ENCODE measurements around the gene NOXO1.

DNA sequence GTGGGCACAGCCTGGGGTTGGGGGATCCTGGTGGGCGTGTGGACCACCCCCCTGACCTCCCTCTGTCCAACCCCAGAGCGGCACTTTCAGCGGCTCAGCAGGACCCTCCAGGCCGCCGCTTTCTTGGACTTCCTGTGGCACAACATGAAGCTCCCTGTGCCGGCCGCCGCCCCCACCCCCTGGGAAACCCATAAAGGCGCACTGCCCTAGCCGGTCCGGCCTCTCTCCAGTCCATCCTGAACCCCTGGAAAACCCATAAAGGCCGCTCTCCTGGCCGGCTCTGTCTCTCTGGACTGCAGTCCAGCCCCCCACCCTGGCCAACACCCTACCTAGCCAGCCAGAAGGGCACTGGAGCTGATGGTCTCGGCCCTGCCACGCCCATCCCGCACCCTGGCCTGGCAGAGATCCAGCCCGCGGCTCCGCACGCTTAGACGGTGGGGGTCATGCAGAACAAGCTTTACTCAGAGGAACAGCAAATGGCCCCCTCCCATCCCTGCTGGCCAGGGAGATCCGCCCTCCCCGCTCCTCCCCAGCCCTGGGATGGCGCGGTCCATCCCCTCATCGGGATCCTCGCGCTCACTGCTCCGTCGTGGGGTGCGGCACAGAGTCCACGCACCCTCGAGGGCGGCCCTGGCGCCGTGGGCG, 2.7 kb downstream of the NOXO1 start:
- TF ChIP-seq, protein P1, sequence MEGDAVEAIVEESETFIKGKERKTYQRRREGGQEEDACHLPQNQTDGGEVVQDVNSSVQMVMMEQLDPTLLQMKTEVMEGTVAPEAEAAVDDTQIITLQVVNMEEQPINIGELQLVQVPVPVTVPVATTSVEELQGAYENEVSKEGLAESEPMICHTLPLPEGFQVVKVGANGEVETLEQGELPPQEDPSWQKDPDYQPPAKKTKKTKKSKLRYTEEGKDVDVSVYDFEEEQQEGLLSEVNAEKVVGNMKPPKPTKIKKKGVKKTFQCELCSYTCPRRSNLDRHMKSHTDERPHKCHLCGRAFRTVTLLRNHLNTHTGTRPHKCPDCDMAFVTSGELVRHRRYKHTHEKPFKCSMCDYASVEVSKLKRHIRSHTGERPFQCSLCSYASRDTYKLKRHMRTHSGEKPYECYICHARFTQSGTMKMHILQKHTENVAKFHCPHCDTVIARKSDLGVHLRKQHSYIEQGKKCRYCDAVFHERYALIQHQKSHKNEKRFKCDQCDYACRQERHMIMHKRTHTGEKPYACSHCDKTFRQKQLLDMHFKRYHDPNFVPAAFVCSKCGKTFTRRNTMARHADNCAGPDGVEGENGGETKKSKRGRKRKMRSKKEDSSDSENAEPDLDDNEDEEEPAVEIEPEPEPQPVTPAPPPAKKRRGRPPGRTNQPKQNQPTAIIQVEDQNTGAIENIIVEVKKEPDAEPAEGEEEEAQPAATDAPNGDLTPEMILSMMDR (IDR thresholded peaks at IDR 0.05; ENCODE audit: poor library complexity), result no peak
- no peak for TF ChIP-seq EZH2phosphoT487 (IDR thresholded peaks at IDR 0.05; ENCODE audit: low read depth, severe bottlenecking, unreplicated experiment)
- no peak for TF ChIP-seq EZH2 (IDR thresholded peaks at IDR 0.05; ENCODE audit: borderline replicate concordance)
